NB4 (cell line): ENCODE data around the gene RAC3.

Source experiments
- MAX ChIP-seq: IDR thresholded peaks from 2 replicates; pipeline ENCODE4 v1.6.1; 2011; ENCODE audit warnings: low read depth, low read length
- MYC ChIP-seq: IDR thresholded peaks from 2 replicates; pipeline ENCODE4 v1.6.1; 2011; ENCODE audit warnings: low read depth, low read length
- POLR2A ChIP-seq: IDR thresholded peaks from 2 replicates; pipeline ENCODE4 v1.6.1; 2011; ENCODE audit warnings: mild to moderate bottlenecking; ENCODE audit not compliant: insufficient read length; ENCODE audit errors: extremely low read depth
- TF ChIP-seq, protein P1 (sequence below): IDR thresholded peaks from one replicate; pipeline ENCODE4 v1.5.1; 2012; ENCODE audit warnings: low read depth, low read length

GRCh38 chr17:82007495-82008257 is 23.8 kb upstream of the RAC3 start:
- TF ChIP-seq, protein P1, sequence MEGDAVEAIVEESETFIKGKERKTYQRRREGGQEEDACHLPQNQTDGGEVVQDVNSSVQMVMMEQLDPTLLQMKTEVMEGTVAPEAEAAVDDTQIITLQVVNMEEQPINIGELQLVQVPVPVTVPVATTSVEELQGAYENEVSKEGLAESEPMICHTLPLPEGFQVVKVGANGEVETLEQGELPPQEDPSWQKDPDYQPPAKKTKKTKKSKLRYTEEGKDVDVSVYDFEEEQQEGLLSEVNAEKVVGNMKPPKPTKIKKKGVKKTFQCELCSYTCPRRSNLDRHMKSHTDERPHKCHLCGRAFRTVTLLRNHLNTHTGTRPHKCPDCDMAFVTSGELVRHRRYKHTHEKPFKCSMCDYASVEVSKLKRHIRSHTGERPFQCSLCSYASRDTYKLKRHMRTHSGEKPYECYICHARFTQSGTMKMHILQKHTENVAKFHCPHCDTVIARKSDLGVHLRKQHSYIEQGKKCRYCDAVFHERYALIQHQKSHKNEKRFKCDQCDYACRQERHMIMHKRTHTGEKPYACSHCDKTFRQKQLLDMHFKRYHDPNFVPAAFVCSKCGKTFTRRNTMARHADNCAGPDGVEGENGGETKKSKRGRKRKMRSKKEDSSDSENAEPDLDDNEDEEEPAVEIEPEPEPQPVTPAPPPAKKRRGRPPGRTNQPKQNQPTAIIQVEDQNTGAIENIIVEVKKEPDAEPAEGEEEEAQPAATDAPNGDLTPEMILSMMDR: no peak
- TF ChIP-seq POLR2A: no peak
- TF ChIP-seq MAX: no peak
- TF ChIP-seq MYC: no peak
